ENCODE measurements around the gene NUDT3. TPM values are rescaled to one million over a fixed set of nuclear protein-coding genes. Genes with fewer than 3 reads are reported as not detected.

Gene NUDT3
- total and polyA plus RNA-seq, 9 of the 15 experiments (the other 6 are each of a cell fraction or from before 2014, with no cell fraction given) = 5.4 to 81.2 (median 56.4) TPM

GRCh38 chr6:34346175-34347119 lies 46.0 kb downstream of the NUDT3 start (continued):
- TF ChIP-seq BRCA1 (IDR thresholded peaks at IDR 0.05) = no peak
- TF ChIP-seq BRCA1 (CRISPR knock-in tag; IDR thresholded peaks at IDR 0.05) = no peak
- TF ChIP-seq ZBTB33 (CRISPR knock-in tag; IDR thresholded peaks at IDR 0.05) = peak; percentile 94
- TF ChIP-seq CBX8 (IDR thresholded peaks at IDR 0.05; ENCODE audit: borderline replicate concordance, extremely low read depth, low read depth, low read length, poor library complexity, severe bottlenecking) = no peak
- no peak for TF ChIP-seq NUFIP1 (IDR thresholded peaks at IDR 0.05; ENCODE audit: partially characterized antibody)
- no peak for TF ChIP-seq ZNF444 (CRISPR knock-in tag; IDR thresholded peaks at IDR 0.05)
- TF ChIP-seq ETS2 (tag; IDR thresholded peaks at IDR 0.05; ENCODE audit: borderline replicate concordance, poor library complexity, severe bottlenecking) = no peak
- TF ChIP-seq ZNF121 (CRISPR knock-in tag; conservative IDR thresholded peaks at IDR 0.05) = peak; percentile 89
